ENCODE data around the gene HERPUD1.

DNA sequence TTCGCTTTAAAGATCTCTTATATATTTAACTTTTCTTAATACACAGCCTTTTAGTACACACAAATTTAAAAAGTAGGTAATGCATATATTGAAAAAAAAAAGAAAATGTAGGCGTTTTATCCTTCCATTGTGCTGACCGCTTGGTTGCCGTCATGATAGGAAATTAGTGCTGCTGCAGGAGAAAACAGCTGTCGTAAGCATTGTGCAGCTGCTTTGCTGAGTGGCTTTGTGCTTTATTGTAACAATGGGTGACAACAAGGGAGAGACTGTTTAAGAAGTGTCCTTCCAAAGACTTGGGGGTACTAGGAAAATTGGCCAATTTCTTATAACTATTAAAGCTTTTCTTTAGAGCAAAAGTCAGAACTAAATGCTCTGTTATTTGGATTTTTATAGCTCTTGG is 5.0 kb downstream of the HERPUD1 start:
- TF ChIP-seq, protein P1, sequence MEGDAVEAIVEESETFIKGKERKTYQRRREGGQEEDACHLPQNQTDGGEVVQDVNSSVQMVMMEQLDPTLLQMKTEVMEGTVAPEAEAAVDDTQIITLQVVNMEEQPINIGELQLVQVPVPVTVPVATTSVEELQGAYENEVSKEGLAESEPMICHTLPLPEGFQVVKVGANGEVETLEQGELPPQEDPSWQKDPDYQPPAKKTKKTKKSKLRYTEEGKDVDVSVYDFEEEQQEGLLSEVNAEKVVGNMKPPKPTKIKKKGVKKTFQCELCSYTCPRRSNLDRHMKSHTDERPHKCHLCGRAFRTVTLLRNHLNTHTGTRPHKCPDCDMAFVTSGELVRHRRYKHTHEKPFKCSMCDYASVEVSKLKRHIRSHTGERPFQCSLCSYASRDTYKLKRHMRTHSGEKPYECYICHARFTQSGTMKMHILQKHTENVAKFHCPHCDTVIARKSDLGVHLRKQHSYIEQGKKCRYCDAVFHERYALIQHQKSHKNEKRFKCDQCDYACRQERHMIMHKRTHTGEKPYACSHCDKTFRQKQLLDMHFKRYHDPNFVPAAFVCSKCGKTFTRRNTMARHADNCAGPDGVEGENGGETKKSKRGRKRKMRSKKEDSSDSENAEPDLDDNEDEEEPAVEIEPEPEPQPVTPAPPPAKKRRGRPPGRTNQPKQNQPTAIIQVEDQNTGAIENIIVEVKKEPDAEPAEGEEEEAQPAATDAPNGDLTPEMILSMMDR (IDR thresholded peaks at IDR 0.05): no peak
- TF ChIP-seq POLR2A (IDR thresholded peaks at IDR 0.05): no peak

Measured in adrenal gland (tissue), 5 donors.